NCI-H345 treated with DMSO at 0.1 percent for 48 hours (cell line): ENCODE measurements around the gene STT3B.
"Not testable (repeated sequence)": the region's sequence is repeated elsewhere in the genome, so short reads cannot be mapped to it uniquely, and the experiment has no call there.

Experiments
- DNase-seq: peaks from one replicate; lab custom pipeline; 2025; ENCODE audit not compliant: unreplicated experiment; lab: John Stamatoyannopoulos, UW

The STT3B gene

DNA sequence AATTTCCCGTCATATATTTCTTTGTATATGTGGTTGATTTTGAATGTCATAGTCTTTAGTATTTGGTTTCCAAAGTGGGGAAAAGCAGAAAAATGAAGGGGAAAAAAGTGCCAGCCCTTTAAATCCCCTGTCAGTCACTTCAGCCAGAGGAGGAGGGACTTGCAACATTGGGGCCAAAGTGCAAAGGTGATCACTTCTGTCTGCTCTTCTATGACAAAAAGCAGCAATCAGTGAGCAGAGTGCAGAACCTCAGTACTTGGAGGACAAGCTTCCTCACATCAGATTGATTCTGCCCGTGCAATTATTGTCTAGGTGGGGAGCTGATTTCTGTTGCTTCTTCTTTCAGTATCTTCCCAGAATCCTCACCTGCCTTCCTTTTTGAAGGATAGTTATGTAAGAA is 60.0 kb downstream of the STT3B start:
- DNase-seq, result no peak

DNA sequence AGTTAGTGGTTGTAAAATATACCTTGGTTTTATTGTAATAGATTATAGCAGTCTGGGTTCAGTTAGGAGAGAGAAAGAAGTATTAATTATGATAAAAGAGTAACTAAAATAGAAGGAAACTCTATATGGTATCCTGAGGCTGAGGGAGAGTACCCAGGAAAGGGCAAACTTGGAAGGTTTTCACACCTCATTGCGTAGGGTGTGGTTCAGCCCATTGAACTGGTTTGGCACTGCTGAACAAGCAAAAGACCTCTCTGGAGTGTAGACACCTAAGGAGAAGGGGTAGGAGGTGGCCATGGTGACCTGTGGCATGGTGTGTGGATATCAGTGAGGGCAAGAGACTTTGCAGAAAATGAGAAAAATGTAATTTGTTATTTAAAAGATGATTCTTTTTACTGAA is 63.5 kb downstream of the STT3B start:
- no peak for DNase-seq

DNA sequence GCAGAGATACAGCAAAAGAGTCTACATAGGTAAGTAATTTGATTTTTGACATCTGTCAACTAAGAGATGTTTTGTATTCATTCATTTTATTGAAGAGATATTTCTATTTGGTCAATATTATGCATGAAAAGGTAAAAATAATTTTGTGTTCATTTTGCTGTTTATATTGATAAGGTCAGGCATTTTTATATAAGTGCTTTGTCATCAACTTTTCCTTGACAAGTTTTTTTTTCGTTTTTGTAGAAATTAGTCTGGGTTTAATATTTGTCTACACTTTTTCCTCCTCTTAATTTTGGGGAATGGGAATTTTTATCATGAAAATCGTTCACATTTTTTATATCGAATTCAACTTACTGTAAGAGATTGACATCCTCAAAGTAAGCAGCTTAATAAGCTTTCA is 67.7 kb downstream of the STT3B start:
- no peak for DNase-seq

DNA sequence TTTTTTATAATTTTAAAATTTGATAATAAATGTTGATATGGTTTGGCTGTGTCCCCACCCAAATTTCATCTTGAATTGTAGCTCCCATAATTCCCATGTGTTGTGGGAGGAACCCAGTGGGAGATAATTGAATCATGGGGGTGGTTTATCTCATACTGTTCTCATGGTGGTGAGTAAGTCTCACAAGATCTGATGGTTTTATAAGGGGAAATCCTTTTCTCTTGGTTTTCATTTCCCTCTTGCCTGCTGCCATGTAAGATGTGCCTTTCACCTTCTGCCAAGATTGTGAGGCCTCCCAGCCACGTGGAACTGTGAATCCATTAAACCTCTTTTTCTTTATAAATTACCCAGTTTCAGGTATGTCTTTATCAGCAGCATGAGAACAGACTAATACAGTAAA is 72.6 kb downstream of the STT3B start:
- DNase-seq, result not testable (repeated sequence)

DNA sequence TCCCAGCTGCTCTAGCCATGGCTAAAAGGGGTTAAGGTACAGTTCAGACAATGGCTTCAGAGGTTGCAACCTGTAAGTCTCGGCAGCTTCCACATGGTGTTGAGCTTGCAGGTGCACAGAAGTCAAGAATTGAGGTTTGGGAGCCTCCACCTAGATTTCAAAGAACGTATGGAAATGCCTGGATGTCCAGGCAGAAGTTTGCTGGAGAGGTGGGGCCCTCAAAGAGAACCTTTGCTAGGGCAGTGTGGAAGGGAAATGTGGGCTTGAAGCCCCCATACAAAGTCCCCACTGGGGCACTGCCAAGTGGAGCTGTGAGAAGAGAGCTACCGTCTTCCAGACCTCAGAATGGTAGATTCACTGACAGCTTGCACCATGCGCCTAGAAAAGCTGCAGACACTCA is 73.7 kb downstream of the STT3B start:
- no peak for DNase-seq

DNA sequence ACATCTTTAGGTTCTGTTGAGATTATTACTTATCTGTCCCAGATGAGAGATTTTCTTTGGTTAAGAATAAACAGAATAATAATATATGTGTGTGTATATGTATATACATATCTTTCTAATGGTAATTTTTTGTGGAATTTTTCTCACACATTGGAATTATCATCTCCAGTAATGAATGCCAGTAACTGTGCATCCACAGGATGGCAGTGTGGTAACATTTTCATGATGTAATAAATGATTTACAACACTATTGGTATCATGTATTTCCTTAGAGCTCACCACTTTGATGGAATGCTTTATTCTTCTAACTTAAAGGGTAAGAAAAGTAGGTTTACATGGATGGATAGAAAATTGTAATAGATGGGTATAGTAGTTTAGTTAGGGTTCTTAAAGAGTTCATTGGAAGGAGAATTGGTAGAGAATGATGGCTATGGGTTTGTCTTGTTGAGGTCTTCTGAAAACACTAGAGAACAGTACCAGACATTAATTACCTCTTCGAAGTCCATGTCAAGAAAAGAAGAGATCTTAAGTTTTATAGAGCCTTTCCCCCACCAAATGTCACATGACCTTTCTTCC is 78.1 kb downstream of the STT3B start:
- DNase-seq, result no peak

DNA sequence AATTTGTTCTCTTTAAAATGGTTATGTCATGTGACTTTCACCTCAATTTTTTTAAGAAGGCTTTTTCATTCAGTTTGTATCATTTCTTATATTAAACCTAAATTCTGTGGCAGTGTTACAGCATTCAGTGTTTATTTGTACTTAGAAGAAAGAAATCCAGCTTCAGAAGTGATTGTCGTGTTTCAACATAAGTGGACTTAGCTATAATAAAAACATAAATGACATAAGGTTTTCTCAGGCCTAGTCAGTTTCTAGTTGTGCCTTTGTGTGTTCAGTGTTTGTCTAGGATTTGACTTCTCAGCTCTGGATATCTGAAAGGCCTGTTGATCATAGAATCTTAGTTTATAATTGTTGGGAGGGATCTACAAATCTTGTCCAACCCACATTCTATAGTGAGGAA is 80.5 kb downstream of the STT3B start:
- DNase-seq, result no peak

DNA sequence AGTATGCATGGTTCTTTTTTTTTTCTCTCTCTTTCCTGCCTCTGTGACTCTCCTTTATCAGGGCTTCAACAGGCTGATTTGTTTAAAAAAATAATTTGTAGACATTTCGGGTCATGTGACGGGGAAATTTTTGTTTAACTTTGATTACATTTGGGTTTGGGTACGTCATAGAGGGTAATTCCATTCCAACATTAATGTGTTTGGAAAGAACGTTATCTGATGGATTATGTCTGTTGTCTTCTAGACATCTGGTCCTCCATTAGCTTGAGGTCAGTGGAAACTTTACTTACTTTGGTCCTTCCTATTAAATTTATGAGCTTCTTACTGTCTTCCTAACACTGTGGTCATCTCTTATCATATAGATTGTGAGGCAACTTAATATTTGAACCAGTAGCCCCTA is 80.9 kb downstream of the STT3B start:
- no peak for DNase-seq

DNA sequence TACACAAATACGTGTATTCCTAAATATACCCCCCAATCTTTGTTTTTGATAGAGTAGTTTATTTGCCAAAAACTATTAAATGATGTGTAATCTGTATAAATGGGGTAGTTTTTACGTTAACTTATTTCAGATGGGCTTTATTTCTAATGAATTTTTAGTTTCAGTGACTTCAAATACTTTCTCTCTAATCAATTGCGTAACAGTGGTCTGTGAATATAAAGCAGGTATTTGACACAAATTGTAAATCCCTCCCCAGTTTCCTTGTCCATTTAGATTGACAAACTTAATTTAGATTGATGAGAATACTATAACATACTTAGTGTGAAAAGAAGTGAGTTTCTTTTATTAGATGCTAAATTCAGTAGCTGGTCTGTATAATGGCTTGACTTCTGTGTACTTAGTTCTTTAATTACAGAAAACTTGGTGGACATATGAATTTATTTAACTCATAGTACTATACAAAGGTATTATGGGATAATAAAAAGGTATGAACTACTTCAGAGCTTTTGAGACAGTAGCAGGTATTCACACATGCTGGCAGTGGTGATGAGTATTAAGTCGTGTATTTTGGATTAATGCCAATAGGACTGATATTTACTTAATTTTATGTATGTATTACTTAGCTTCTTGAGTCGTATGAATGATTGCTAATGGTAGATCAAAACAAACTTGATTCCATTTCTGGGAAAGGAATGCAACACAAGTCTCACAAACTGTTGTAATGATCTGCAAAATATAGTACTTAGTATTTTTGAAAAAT is 81.6 kb downstream of the STT3B start:
- DNase-seq, result no peak

DNA sequence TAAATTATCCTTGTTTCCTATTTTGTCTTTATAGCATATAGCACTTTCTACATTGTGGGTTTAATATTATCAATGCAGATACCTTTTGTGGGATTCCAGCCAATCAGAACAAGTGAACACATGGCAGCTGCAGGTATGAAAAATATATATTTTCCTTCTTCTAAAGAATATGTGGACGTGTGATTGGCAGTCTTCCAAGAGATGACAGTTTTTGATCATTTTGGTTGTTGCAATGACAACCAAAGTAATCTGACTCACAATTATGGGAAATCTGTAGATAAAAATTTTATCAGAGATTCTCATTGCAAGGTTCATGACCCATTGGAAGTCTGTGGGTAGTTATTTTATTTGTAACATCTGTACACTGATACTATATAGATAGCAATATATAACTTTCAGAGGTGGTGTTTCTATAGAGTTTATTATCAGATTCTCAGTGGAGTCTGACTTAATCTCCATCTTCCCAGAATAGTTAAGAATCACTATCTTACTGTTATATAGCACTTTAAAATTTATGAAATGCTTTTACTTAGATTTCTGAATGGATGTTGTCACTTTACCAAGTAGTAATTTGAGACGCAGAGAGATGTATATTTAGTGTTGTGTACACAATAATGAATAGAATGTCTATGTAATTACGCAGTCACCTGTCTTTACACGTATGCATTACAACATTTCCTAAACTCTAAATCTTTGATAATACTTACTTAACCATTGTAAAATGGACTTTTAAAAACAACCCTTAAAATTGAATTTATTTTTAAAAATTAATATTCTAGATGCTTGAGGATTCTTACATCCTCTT is 82.5 kb downstream of the STT3B start:
- no peak for DNase-seq

DNA sequence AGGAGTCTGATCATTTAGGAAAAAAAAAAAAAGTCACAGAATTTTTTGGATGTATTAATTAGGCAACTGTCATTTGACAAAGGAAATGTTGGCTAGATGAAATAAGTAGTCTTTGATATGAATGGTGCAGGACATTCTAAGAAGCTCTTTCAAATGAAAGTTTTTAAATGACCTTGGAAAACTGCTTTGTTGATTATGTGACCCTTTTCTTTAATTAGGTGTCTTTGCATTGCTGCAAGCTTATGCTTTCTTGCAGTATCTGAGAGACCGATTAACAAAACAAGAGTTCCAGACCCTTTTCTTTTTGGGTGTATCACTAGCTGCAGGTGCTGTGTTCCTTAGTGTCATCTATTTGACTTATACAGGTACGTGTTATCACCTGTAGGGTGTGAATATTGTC is 84.0 kb downstream of the STT3B start:
- no peak for DNase-seq

DNA sequence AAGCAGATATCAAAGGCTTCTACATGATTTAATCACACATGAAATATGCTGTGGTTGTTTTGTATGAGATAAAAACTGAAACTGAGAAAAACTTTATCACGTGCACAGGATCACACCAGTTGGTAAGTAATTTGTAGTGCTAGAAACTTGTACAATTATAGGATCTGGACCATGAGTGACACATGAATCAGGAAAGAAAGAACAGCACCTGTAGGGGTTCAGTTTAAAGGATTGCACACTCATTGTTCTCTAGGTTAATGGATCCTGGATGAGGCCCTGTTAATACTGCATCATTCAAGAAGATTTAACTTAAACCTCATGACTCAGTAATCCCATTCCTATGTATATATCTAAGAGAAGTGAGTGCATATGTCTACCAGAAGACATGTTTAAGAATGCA is 87.9 kb downstream of the STT3B start:
- DNase-seq, result no peak

DNA sequence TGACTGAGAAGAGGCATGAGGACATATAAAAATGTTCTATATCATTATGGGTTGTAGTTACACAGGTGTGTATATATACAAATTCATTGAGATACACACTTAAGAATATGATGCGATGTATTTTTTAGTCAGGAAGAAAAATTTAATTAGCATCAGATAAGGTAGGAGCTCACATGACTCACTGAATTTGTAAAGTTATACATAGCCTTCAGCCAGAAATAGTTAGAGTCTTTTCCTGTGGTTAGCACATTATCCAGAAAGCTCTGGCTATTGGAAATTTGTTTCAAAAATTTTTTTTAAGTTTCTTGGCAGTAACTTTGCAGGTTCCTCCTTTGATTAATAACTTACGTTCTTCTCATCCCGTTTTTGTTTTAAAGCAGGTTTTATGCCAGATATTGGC is 88.6 kb downstream of the STT3B start:
- no peak for DNase-seq

DNA sequence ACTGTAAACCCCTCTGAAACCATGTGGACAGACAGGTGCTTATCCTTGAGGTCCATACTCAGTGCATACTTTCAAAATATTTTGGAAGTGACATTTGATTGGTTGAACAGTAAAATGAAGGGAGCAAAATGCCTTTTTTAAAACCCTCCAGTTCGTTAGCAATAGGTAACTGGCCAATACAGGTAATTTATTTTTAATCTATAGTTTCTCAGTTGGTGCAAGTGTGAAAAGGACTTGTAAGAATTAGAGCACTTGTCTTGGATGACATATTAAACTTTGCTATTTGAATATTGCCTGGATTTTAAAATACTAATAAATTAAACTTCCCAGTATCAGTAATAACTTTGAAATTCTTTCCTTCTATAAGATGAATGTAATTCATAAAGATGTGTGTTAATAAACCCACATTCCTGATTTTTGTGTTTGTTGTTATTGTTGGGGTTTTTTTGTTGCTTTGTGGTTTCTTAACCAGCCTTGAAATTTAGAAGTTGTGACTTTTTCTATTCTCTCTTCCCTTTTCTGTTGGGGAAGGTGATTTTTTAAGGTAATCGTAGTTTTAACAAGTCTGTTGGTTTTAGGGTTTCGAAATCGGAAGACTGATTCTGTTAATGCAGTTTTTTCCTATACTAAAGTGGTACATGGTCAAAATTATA is 90.0 kb downstream of the STT3B start:
- DNase-seq, result no peak

DNA sequence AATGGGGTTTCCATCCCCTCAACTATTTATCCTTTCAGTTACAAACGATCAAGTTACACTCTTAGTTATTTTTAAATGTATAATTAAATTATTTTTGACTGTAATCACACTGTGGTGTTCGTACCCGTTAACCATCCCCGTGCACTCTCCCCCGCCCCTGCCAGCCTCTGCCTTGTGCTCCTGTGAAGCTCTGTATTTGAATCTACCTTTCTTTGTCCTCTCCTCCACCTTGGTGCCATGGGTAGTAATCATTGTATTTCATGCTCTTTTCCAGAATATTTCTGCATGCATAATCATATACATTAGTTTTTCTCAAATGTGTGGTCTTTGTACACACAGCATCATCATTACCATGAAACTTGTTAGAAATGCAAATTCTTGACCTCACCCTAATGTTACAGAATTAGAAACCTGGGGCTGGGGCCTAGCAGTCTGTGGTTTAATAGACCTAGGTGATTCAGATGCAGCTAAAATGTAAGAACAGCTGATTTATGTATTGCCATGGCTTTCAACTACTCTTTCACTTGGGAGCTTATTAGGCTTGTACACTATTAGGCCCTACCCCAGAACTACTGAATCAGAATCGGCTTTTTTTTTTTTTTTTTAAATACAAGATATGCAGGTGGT is 91.5 kb downstream of the STT3B start:
- DNase-seq, result no peak

DNA sequence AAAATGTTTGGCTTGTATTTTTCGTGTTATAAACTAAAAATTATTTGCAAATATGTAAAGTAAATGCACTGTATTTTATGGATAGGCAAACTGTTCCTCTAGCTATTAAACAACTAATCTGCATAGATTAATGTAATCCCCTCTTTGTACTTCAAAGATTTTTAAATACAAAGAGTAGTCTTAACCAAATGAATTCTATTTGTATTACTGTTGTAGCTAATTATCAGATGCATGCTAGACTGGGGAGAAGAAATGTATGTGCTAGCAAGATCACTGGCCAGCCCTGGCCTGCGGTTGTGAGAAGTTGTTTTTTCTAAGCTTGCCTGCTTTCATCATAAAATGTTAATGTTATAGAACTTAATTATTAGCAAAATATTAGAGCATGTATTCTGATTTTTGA is 92.6 kb downstream of the STT3B start:
- no peak for DNase-seq

DNA sequence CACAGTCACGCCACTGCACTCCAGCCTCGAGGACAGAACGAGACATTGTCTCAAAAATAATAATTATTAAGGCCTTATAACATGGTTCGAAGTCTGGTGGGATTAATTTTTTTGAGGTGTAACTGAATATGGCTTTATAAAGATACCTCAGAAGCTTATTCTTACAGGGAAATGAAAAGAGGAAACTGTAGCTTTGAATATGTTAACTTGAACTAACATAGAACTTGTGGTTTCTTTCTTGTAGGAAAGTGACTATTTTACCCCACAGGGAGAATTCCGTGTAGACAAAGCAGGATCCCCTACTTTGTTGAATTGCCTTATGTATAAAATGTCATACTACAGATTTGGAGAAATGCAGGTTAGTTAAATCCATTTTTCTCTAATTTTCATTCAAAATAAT is 96.3 kb downstream of the STT3B start:
- no peak for DNase-seq

DNA sequence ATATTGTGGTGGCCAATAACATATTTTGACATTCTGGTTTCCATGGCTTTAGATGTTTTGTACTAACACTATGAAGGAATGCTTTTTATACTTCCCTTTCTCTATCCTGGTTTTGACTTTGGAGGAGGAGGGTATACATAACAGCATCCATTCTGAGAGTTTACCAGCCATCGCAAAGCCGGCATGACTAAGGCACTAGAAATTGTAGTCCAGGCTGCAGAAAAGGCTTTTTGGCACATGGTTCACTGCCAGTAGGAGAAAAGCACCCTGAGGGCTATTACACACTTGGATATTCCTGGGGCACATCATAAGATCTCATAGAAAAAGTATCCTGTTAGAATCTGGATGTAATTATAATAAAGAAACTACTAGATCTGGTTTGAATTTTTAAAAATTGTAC is 101.8 kb downstream of the STT3B start:
- DNase-seq, result no peak

DNA sequence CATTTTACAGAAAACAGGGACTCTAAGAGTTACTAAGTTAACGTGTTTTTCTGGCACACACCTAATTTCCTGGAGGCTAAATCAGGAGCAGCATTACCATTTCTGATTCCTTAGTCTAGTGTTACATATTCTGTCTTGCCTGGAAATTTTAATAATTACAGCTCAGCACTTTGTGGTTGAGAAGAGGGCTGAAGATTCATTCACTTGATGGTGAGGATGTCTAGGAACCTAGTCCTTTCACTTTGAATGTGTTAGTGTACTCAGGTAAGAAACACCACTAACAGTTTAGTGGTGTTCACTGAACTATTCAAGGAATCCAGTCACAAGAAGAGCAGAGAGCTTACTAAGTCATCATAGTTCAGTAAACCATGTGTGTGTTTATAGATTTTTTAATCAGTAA is 102.8 kb downstream of the STT3B start:
- no peak for DNase-seq

DNA sequence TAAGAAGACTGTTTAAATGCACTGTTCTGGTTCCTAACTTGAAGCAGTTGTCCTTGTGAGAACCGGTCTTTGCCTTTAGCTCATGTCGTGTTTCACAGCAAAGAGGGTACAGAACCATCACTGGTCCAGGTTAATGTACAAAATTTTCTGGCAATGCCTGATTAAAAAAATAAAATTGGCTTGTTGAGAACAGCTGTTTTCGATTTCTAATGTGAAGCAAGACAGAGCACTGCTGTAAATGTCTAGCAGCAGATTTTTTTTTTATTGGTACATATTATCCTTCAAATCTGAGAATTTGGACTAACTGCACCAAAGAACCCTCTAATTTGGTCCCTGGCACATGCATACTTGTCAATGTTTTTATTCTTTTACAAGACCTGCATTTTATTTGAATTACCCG is 103.3 kb downstream of the STT3B start:
- DNase-seq, result no peak

DNA sequence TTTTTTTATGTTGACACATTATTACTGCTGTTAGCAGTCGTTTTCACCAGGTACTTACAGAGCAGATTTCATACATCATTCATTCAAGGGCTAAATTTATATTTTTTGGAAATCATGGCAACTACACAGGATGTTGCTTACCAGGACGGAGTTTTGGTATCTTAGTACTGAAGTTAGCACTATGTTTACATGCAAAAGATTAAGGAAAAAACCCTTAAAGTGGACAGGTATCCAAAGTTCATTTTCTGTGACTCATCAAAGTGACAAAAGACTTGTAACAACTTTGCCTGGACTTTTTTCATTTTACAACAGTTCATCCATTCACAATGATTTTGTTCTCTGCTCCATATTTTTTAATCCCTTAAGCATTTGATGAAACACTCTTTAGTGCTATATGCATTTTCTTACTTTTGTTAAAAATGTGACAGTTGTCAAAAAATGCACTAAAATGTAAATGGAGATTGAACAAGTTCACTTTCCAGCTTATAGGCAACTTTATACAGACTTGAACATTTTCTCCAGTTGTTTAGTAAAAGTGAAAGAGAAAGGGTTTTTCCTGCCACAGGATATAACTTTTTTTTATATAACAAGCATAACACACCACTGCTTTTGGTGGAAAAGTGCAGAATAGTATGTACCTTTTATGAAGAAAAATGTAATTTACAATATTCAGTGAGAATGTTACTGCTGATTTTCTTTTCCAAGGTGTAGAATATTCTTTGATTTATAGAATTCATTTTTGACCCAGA is 104.1 kb downstream of the STT3B start:
- DNase-seq, result no peak
